Lower lobe of right lung (tissue), 2 donors: Measurements from ENCODE around the gene MORN1. TPM values are rescaled to one million over a fixed set of nuclear protein-coding genes. Genes with fewer than 3 reads are reported as not detected.

Experiments used
- ATAC-seq, 2 donors: fragments of 200-7000 bp; cut with Tn5 transposase; one replicate each; pipeline ENCODE4 v1.9.1; 2020 to 2022; ENCODE audit warnings: mild to moderate bottlenecking in 2 of 2, moderate library complexity in 2 of 2
- DNase-seq: peaks from one replicate; pipeline ENCODE4 v3.0.0-alpha.2; 2020
- H3K27ac ChIP-seq: fragments of 200-600 bp; one replicate; pipeline ENCODE4 v1.8.0; 2022
- H3K27me3 ChIP-seq: fragments of 200-600 bp; one replicate; pipeline ENCODE4 v1.8.0; 2022; ENCODE audit warnings: low read depth
- H3K36me3 ChIP-seq: fragments of 200-600 bp; one replicate; pipeline ENCODE4 v1.8.0; 2022; ENCODE audit warnings: mild to moderate bottlenecking
- H3K4me1 ChIP-seq: fragments of 200-600 bp; one replicate; pipeline ENCODE4 v1.8.0; 2022
- H3K4me3 ChIP-seq: fragments of 200-600 bp; one replicate; pipeline ENCODE4 v1.8.0; 2022; ENCODE audit warnings: mild to moderate bottlenecking
- H3K9me3 ChIP-seq: fragments of 200-600 bp; one replicate; pipeline ENCODE4 v1.8.0; 2022
- intact Hi-C: fragments of 100-400 bp; cut with DNase I; formaldehyde crosslinking; loops from one replicate; pipeline ENCODE4 v1.11.0; 2022
- total RNA-seq: library from RNA; stranded (reverse); fragmentation: NEBNext Ultra II Directional; extraction: Animal tissue kit (Norgen Biotek cat#: 25700); gene quantifications from one replicate; pipeline ENCODE4 v1.2.1, GENCODE V29; 2021
- TF ChIP-seq, protein P1 (sequence below): fragments of 200-600 bp; IDR thresholded peaks from one replicate; pipeline ENCODE4 v1.8.0; 2022; ENCODE audit warnings: antibody characterized with exemption, mild to moderate bottlenecking
- donor health status: DM: no; HTN: yes; CAD: no; lungs with severe emphysema.

MORN1 gene
- total RNA-seq, 1 donor from 2014 or later: 13.4 TPM

DNA sequence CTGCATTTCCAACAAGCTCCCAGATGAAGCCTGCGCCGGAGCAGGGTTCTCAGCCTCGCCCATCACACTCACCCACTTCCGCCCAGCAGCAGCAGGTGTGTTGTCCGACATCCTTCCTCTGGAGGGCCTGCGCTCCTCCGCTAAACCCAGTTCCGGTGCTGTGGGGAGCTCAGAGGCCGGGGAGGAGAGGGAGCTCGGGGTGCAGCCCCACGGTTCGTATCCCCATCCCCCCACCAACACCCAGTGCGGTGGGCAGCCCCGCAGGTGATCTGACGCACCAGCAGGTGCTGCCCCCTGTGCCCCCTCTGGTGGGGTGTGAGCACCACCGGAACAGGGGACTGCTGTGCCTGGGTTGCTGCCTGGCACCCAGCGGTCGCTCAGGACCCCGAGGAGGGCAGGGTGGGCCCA lies 24.5 kb upstream of the MORN1 start:
- no peaks in the 10 kb centered on the region for H3K9me3 ChIP-seq
- intact Hi-C loops: no loop called here
- H3K27me3 ChIP-seq: peaks cover 56% of the 10 kb centered on the region
- H3K4me1 ChIP-seq: peaks cover 32% of the 10 kb centered on the region
- ATAC-seq (no peak), DNase-seq (no peak)
- H3K4me3 ChIP-seq: peak overlapping the region; percentile 34
- H3K27ac ChIP-seq: peak overlapping the region; percentile 62
- TF ChIP-seq, protein P1, sequence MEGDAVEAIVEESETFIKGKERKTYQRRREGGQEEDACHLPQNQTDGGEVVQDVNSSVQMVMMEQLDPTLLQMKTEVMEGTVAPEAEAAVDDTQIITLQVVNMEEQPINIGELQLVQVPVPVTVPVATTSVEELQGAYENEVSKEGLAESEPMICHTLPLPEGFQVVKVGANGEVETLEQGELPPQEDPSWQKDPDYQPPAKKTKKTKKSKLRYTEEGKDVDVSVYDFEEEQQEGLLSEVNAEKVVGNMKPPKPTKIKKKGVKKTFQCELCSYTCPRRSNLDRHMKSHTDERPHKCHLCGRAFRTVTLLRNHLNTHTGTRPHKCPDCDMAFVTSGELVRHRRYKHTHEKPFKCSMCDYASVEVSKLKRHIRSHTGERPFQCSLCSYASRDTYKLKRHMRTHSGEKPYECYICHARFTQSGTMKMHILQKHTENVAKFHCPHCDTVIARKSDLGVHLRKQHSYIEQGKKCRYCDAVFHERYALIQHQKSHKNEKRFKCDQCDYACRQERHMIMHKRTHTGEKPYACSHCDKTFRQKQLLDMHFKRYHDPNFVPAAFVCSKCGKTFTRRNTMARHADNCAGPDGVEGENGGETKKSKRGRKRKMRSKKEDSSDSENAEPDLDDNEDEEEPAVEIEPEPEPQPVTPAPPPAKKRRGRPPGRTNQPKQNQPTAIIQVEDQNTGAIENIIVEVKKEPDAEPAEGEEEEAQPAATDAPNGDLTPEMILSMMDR: no peak
- no peaks in the 10 kb centered on the region for H3K36me3 ChIP-seq

DNA sequence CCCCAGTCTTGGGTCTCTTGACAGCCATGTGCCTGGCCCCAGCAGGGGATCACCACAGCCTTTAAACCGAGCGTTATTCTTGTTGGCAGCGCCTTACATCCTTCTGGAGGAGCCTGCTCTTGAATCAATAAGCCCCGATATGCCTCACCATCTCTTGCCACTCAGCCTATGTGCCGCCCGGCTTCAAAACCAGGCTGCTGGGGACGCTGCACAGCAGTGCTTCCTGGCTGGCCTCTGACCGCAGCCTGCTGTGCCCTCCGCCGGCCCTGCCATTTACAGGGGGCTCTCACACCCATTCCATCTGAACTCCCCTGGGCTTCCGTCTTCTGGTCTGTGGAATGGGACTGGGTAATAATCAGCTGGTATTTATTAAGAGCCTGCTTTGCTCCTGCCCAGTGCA lies 24.0 kb upstream of the MORN1 start:
- DNase-seq (no peak), ATAC-seq (no peak)
- no peaks in the 10 kb centered on the region for H3K9me3 ChIP-seq
- peak overlapping the region; percentile 62 for H3K27ac ChIP-seq
- intact Hi-C loops: no loop called here
- H3K4me1 ChIP-seq: peaks cover 32% of the 10 kb centered on the region
- TF ChIP-seq, protein P1: no peak
- H3K4me3 ChIP-seq: peak overlapping the region; percentile 34
- H3K27me3 ChIP-seq: peaks cover 53% of the 10 kb centered on the region
- no peaks in the 10 kb centered on the region for H3K36me3 ChIP-seq

DNA sequence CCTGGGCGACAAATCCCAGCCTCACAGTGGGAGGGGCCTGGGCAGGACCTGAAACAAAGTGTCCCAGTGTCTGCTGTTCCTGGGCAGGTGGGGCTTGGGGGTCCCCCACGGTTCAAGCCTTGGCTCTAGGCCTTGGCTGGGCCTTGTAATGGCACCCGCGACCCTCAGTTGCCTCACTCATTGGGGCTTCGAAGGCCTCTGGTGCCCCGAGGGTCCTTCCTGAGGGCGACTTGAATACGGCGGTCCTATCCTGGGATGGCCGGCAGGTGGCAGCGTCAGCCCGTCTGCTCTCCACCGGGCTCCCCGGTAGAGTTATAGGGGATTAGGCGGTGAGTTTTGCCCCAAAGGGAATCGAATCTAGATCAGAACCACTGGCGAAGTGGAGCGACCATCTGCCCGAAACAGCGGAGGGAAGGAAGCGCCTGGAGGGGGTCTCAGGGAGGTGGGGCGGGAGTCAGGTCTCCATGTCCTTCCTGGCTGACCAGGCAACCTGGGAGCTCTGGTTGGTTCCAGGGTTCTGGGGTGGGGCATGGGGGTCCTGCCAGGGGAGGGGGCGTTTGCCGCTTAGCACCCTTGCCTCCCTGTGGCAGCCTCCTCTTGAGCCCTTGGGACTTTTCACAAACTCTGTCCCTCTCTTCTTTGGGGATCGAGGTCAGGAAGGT lies 23.1 kb upstream of the MORN1 start:
- TF ChIP-seq, protein P1: peak; percentile 92

DNA sequence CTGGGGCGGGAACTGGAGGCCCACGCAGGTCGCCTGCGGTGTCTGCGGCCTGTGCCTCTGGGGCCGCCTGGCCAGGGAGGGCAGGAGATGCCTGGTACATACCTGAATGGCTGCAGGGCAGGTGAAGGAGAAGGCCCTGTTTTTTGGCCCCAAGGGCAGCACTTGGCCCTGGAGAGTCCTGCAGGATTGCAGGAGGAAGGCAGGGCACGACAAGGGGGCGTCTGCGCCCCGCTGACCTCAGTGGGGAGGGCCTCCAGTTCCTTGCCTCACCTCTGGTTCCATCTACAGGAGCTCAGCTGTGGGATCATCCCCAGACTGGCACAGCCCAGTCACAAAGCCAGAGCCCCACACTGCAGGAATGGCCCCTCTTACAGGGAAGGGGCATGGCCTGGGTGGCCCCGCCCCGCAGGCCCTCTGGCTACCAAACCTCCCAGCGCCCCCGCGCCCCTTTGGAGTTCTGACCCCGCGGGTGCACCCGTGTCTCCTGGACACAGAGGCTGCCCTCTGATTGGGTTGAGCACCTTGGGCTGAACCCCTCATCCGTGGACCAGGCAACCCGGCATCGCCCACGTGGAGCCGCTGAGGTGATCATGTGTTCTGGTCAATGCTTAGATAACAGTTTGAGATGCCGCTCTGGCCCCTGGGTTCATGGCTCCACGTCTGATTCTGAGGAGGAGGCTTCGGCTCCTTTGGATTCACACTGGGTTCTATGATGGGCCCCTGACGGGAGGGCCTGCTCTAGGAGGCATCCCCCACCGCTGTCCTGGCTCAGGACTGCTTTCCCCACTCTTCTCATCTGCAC lies 22.3 kb upstream of the MORN1 start:
- TF ChIP-seq, protein P1: no peak
- Histone ChIP-seq H3K27me3 (peaks cover 36% of the 10 kb centered on the region), H3K36me3 (peaks cover 3% of the 10 kb centered on the region), H3K4me3 (peak overlapping the region; percentile 97), H3K9me3 (no peaks in the 10 kb centered on the region), H3K4me1 (peaks cover 32% of the 10 kb centered on the region), H3K27ac (peak overlapping the region; percentile 94)
- intact Hi-C loops: no loop called here
- ATAC-seq: no peak
- no peak for DNase-seq

More for the DNA sequence above, 23.1 kb upstream of the MORN1 start:
- intact Hi-C loops: no loop called here
- DNase-seq (peak; percentile 83), ATAC-seq (peak; percentile 32 to 47)
- Histone ChIP-seq H3K4me1 (peaks cover 32% of the 10 kb centered on the region), H3K9me3 (no peaks in the 10 kb centered on the region), H3K4me3 (no peak overlapping the region), H3K27ac (peak overlapping the region; percentile 18), H3K36me3 (no peaks in the 10 kb centered on the region), H3K27me3 (peaks cover 43% of the 10 kb centered on the region)

DNA sequence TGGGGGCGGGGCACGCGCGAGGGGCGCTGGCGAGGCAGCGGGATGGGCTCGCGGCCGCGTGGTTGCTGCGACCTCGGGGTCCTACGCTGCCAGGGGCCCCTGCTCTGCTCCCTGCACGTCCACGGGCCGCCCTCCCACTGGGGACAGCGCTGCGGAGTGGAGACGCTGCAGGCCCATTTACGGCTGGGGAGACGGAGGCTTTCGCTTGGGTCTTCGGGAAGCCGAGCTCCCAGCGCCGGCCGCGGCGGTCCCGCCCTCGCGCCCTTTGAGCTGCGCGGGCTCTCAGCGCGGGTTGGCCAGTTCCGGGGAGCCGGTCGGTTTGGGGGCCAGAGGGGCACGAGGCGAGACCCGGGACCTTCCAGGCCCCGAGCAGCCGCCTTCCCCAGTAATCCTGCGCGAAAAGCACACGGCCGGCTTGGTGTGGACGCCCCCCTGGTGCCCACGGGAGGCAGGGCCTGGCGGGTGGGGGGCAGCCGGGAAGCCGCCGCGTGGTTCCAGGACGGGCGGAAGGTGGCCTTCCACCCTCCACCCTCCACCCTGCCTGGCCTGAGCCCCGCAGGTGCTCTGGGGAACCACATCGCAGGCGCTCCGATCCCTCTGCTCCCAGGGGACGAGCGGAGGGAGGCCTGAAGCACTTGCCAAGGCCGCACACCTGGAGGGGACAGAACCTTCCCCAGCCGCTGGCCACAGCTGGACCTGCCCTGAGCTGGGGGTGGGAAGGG lies 21.6 kb upstream of the MORN1 start:
- peaks cover 10% of the 10 kb centered on the region for H3K36me3 ChIP-seq
- intact Hi-C loops: no loop called here
- H3K27me3 ChIP-seq: peaks cover 29% of the 10 kb centered on the region
- H3K9me3 ChIP-seq: no peaks in the 10 kb centered on the region
- no peak for DNase-seq
- H3K4me1 ChIP-seq: peaks cover 32% of the 10 kb centered on the region
- TF ChIP-seq, protein P1: no peak
- H3K4me3 ChIP-seq: peak overlapping the region; percentile 97
- H3K27ac ChIP-seq: peak overlapping the region; percentile 94
- peak; percentile 52 to 59 for ATAC-seq
